Ectodermal cell (in vitro differentiated cells): ENCODE measurements around the gene PCDHB13. TPM values are rescaled to one million over a fixed set of nuclear protein-coding genes. Genes with fewer than 3 reads are reported as not detected.
A peak's percentile ranks its signal among the peaks of the same experiment; 100 is the strongest.
"Not testable (repeated sequence)": the region's sequence is repeated elsewhere in the genome, so short reads cannot be mapped to it uniquely, and the experiment has no call there.

Experiments used
- H3K27ac ChIP-seq: 2 replicates; pipeline ENCODE4 v1.7.0; 2013; ENCODE audit warnings: mild to moderate bottlenecking, low read depth, low read length; ENCODE audit not compliant: insufficient read depth, poor library complexity, severe bottlenecking
- H3K27me3 ChIP-seq: 2 replicates; pipeline ENCODE4 v1.7.0; 2013; ENCODE audit warnings: mild to moderate bottlenecking, low read length; ENCODE audit not compliant: insufficient read depth, control insufficient read depth, poor library complexity, severe bottlenecking
- H3K36me3 ChIP-seq: one replicate; pipeline ENCODE4 v1.7.0; 2013; ENCODE audit warnings: low read length; ENCODE audit not compliant: control insufficient read depth, insufficient read depth
- H3K4me1 ChIP-seq: one replicate; pipeline ENCODE4 v1.7.0; 2013; ENCODE audit warnings: low read length; ENCODE audit not compliant: control insufficient read depth, insufficient read depth
- H3K4me3 ChIP-seq: 2 replicates; pipeline ENCODE4 v1.7.0; 2013; ENCODE audit warnings: low read depth, low read length, control low read depth; ENCODE audit not compliant: insufficient read depth
- H3K9me3 ChIP-seq: 2 replicates; pipeline ENCODE4 v1.7.0; 2013; ENCODE audit warnings: mild to moderate bottlenecking, low read length, moderate library complexity; ENCODE audit not compliant: control insufficient read depth
- WGBS, 2 experiments: methylation state at CpG; one replicate each; pipeline ENCODE4 v1.1.7; 2013; ENCODE audit warnings: missing lambda C conversion rate in 2 of 2; 5-methylcytosine and 5-hydroxymethylcytosine counted together
- polyA plus RNA-seq, 4 experiments: library from polyadenylated mRNA; stranded (reverse); fragments of 50-300 nt; gene quantifications; one replicate each; pipeline ENCODE4 v1.2.3, GENCODE V29; 2013

The PCDHB13 gene
- polyA plus RNA-seq (2013, experiment 1 of 4), result 1.4 TPM
- 2.7 TPM for polyA plus RNA-seq (2013, experiment 2 of 4)
- 1.0 TPM for polyA plus RNA-seq (2013, experiment 3 of 4)
- polyA plus RNA-seq (2013, experiment 4 of 4), result 1.9 TPM

DNA sequence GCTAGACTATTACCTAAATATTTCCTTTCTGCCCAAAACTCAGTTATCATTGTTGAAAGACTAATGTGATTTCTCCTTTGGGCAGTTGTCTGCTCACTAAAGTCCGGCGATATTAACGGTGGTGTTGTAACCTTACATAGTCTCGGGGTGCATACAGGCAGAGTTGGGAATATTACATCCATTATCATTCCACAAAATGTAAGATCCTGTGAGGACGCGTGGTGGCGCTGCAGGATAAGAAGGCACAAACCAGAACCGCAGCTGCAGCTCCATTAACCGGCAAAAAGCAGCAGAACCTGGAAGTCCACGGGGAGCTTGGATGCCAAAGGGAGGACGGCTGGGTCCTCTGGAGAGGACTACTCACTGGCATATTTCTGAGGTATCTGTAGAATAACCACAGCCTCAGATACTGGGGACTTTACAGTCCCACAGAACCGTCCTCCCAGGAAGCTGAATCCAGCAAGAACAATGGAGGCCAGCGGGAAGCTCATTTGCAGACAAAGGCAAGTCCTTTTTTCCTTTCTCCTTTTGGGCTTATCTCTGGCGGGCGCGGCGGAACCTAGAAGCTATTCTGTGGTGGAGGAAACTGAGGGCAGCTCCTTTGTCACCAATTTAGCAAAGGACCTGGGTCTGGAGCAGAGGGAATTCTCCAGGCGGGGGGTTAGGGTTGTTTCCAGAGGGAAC is at the start of gene PCDHB13:
TSS of gene PCDHB13 (plus strand) at position 264 of the 684 bp plus-strand sequence. CDS start at position 469, 205 bp downstream.
- 66 to 83% methylated on average over 9 to 13 of the region's 18 CpGs for WGBS, 2 experiments
- not testable (repeated sequence) for H3K9me3 ChIP-seq, H3K27ac ChIP-seq, H3K27me3 ChIP-seq, H3K4me3 ChIP-seq, H3K4me1 ChIP-seq, H3K36me3 ChIP-seq

DNA sequence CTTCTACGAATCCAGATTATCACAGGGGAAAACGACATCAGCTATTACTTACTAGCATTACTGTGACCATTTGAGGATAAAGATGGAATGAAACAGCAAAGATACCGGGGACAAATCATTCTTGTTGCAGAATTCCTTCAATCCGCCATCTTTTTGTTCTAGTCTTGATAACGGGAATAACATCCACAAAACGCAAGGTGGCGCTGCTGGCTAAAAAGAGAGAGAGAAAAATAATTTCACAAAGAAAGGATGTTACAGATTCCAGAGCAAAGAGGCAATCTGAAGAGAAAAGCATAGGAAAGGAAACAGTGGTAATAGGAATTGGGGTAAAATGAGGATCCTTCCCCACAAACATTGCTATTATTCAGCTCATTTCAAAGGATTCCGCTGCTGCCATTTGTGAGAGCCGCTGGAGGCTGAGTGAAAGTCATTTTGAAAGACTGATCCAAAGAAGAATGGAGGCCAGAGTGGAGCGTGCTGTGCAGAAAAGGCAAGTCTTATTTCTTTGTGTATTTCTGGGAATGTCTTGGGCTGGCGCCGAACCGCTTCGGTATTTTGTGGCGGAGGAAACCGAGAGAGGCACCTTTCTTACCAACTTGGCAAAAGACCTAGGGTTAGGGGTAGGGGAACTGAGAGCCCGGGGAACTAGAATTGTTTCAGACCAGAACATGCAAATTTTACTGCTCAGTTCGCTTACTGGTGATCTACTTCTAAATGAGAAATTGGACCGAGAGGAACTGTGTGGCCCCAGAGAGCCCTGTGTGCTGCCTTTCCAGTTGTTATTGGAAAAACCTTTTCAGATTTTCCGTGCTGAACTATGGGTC is 41.1 kb upstream of the PCDHB13 start, which contains the start of gene PCDHB7:
TSS of gene PCDHB7 (plus strand) at position 264 of the 824 bp plus-strand sequence. CDS start at position 456, 192 bp downstream.
- Histone ChIP-seq H3K27ac (no peak within 1 kb of the TSS), H3K4me1 (no peaks in the 10 kb centered on the region), H3K27me3 (no peaks in the 10 kb centered on the region), H3K36me3 (no peaks in the 10 kb centered on the region), H3K4me3 (no peak within 1 kb of the TSS), H3K9me3 (no peaks in the 10 kb centered on the region)
- 81% methylated on average over 19 to 20 of the region's 20 CpGs for WGBS, 2 experiments

GRCh38 chr5:141174291-141175104 is 39.2 kb upstream of the PCDHB13 start:
- H3K36me3 ChIP-seq, H3K4me3 ChIP-seq, H3K27ac ChIP-seq, H3K4me1 ChIP-seq, H3K9me3 ChIP-seq, H3K27me3 ChIP-seq: not testable (repeated sequence)
- WGBS, 2 experiments, result 95% methylated on average over 79 of the region's 79 CpGs

- Histone ChIP-seq H3K9me3 (no peaks in the 10 kb centered on the region), H3K36me3 (no peaks in the 10 kb centered on the region), H3K27ac (no peak overlapping the region), H3K4me3 (no peak overlapping the region), H3K27me3 (no peaks in the 10 kb centered on the region), H3K4me1 (no peaks in the 10 kb centered on the region)
- WGBS, 2 experiments, result 95 to 100% methylated on average over 1 of the region's 1 CpG
Measured at GRCh38 chr5:141175933-141176332, 37.8 kb upstream of the PCDHB13 start.

DNA sequence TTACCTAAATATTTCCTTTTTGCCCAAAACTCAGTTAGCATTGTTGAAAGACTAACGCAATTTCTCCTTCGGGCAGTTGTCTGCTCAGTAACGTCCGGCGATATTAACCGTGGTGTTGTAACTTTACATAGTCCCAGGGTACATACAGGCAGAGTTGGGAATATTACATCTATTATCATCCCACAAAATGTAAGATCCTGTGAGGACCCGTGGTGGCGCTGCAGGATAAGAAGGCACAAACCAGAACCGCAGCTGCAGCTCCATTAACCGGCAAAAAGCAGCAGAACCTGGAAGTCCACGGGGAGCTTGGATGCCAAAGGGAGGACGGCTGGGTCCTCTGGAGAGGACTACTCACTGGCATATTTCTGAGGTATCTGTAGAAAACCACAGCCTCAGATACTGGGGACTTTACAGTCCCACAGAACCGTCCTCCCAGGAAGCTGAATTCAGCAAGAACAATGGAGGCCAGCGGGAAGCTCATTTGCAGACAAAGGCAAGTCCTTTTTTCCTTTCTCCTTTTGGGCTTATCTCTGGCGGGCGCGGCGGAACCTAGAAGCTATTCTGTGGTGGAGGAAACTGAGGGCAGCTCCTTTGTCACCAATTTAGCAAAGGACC is 36.0 kb upstream of the PCDHB13 start, which contains the start of gene PCDHB8:
TSS of gene PCDHB8 (plus strand) at position 214 of the 615 bp plus-strand sequence. CDS start at position 459, 245 bp downstream.
- H3K27me3 ChIP-seq, H3K36me3 ChIP-seq, H3K9me3 ChIP-seq, H3K4me1 ChIP-seq, H3K4me3 ChIP-seq, H3K27ac ChIP-seq: not testable (repeated sequence)
- WGBS, 2 experiments, result 84 to 86% methylated on average over 12 to 14 of the region's 18 CpGs

- H3K36me3 ChIP-seq, H3K27ac ChIP-seq, H3K4me3 ChIP-seq, H3K4me1 ChIP-seq, H3K9me3 ChIP-seq, H3K27me3 ChIP-seq: not testable (repeated sequence)
- 94 to 96% methylated on average over 26 to 27 of the region's 39 CpGs for WGBS, 2 experiments
Measured at GRCh38 chr5:141179371-141179770, 34.3 kb upstream of the PCDHB13 start.

DNA sequence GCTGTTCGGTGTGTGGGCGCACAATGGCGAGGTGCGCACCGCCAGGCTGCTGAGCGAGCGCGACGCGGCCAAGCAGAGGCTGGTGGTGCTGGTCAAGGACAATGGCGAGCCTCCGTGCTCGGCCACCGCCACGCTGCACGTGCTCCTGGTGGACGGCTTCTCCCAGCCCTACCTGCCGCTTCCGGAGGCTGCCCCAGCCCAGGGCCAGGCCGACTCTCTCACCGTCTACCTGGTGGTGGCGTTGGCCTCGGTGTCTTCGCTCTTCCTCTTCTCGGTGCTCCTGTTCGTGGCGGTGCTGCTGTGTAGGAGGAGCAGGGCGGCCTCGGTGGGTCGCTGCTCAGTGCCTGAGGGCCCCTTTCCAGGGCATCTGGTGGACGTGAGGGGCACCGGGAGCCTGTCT is 33.8 kb upstream of the PCDHB13 start:
- H3K9me3 ChIP-seq, H3K4me3 ChIP-seq, H3K27ac ChIP-seq, H3K4me1 ChIP-seq, H3K36me3 ChIP-seq, H3K27me3 ChIP-seq: not testable (repeated sequence)
- 93% methylated on average over 29 to 31 of the region's 32 CpGs for WGBS, 2 experiments

- H3K9me3 ChIP-seq, result no peaks in the 10 kb centered on the region
- WGBS, 2 experiments, result 74 to 84% methylated on average over 1 of the region's 1 CpG
- H3K27ac ChIP-seq, result no peak overlapping the region
- no peak overlapping the region for H3K4me3 ChIP-seq
- H3K4me1 ChIP-seq, result no peaks in the 10 kb centered on the region
- no peaks in the 10 kb centered on the region for H3K36me3 ChIP-seq
- no peaks in the 10 kb centered on the region for H3K27me3 ChIP-seq
Measured at GRCh38 chr5:141180313-141180712, 33.4 kb upstream of the PCDHB13 start.

- H3K4me3 ChIP-seq, result peak within 1 kb of the TSS; percentile 14
- no peak within 1 kb of the TSS for H3K27ac ChIP-seq
- WGBS, 2 experiments, result 55 to 60% methylated on average over 13 of the region's 13 CpGs
- no peaks in the 10 kb centered on the region for H3K9me3 ChIP-seq
- no peaks in the 10 kb centered on the region for H3K4me1 ChIP-seq
- H3K36me3 ChIP-seq, result no peaks in the 10 kb centered on the region
- no peaks in the 10 kb centered on the region for H3K27me3 ChIP-seq
Measured at GRCh38 chr5:141182248-141182647, 31.5 kb upstream of the PCDHB13 start, which contains the start of gene PCDHB16. TSS of gene PCDHB16 (plus strand) at chr5:141182387. CDS start at chr5:141182560, 173 bp downstream.
